Endothelial cell of umbilical vein (primary cell): ENCODE measurements around the gene AQP9.

Experiments used
- EZH2 ChIP-seq: IDR thresholded peaks from 2 replicates; pipeline ENCODE4 v1.6.1; 2012; ENCODE audit warnings: borderline replicate concordance, low read depth, mild to moderate bottlenecking, moderate library complexity, low read length, inconsistent platforms; ENCODE audit not compliant: severe bottlenecking
- FOS ChIP-seq: IDR thresholded peaks from 2 replicates; pipeline ENCODE4 v1.6.1; 2011; ENCODE audit warnings: mild to moderate bottlenecking, low read length, moderate library complexity, borderline replicate concordance; ENCODE audit not compliant: insufficient read depth
- GATA2 ChIP-seq: IDR thresholded peaks from 2 replicates; pipeline ENCODE4 v1.7.0; 2011; ENCODE audit warnings: low read depth, mild to moderate bottlenecking, moderate library complexity, mixed read lengths, low read length; ENCODE audit not compliant: insufficient read length, insufficient read depth
- POLR2AphosphoS5 ChIP-seq: IDR thresholded peaks from 2 replicates; pipeline ENCODE4 v1.6.1; 2012; ENCODE audit warnings: low read depth, mild to moderate bottlenecking, control low read depth, low read length, moderate library complexity; ENCODE audit not compliant: insufficient read depth
- TF ChIP-seq, protein P1 (sequence below), 2 donors: IDR thresholded peaks; 1 replicate in 1 of 2; 2 replicates in 1 of 2; pipeline ENCODE4 v1.5.1; 2011; ENCODE audit warnings: low read length in 2 of 2, mild to moderate bottlenecking in 2 of 2, moderate library complexity in 2 of 2, control low read depth in 1 of 2, inconsistent platforms in 1 of 2, low read depth in 1 of 2; ENCODE audit not compliant: insufficient read depth in 1 of 2; ENCODE audit errors: extremely low read depth in 1 of 2
- TF ChIP-seq, protein P2 (sequence below): IDR thresholded peaks from 2 replicates; pipeline ENCODE4 v1.6.1; 2011; ENCODE audit not compliant: insufficient read depth, insufficient read length

DNA sequence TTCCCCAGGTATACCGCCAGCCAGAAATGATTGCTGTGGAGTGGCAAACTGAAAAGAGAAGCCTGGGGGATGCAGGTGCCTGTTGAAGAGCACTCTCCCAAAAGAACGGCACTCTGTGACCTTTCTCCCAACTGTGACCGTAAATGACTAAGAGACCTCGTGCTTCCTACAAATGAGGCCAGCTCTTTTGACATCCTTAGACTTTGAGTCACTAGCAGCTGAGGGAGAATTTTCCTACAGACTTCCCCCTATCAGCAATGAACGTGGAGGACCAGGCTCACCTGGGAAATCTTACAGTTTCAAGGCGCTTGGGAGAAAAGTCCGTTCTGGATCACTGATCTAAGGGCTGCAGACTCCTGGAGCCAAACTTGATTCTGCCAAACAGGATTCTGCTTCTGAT is 8.6 kb downstream of the AQP9 start:
- TF ChIP-seq, protein P1, sequence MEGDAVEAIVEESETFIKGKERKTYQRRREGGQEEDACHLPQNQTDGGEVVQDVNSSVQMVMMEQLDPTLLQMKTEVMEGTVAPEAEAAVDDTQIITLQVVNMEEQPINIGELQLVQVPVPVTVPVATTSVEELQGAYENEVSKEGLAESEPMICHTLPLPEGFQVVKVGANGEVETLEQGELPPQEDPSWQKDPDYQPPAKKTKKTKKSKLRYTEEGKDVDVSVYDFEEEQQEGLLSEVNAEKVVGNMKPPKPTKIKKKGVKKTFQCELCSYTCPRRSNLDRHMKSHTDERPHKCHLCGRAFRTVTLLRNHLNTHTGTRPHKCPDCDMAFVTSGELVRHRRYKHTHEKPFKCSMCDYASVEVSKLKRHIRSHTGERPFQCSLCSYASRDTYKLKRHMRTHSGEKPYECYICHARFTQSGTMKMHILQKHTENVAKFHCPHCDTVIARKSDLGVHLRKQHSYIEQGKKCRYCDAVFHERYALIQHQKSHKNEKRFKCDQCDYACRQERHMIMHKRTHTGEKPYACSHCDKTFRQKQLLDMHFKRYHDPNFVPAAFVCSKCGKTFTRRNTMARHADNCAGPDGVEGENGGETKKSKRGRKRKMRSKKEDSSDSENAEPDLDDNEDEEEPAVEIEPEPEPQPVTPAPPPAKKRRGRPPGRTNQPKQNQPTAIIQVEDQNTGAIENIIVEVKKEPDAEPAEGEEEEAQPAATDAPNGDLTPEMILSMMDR (IDR thresholded peaks at IDR 0.05; ENCODE audit: extremely low read depth in 1 of 2, insufficient read depth in 1 of 2, low read depth in 1 of 2, low read length in 2 of 2) = no peak
- TF ChIP-seq, protein P2, sequence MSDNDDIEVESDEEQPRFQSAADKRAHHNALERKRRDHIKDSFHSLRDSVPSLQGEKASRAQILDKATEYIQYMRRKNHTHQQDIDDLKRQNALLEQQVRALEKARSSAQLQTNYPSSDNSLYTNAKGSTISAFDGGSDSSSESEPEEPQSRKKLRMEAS = no peak
- no peak for TF ChIP-seq FOS
- TF ChIP-seq POLR2AphosphoS5 = no peak
- no peak for TF ChIP-seq EZH2
- no peak for TF ChIP-seq GATA2
